22Rv1 (cell line): ENCODE results near the gene PLCE1.

Experiments
- H3K27ac ChIP-seq: fragments of 450-650 bp; 2 replicates; pipeline ENCODE4 v1.5.1; 2017
- CTCF ChIP-seq: fragments of 450-650 bp; IDR thresholded peaks from 2 replicates; pipeline ENCODE4 v1.5.1; 2017; ENCODE audit warnings: mild to moderate bottlenecking
- ZFX ChIP-seq: fragments of 450-650 bp; IDR thresholded peaks from 2 replicates; pipeline ENCODE4 v1.6.1; 2017; ENCODE audit warnings: antibody characterized with exemption, borderline replicate concordance

The PLCE1 gene

GRCh38 chr10:93994438-93994801, 689 bp downstream of the PLCE1 start:
- no peak for TF ChIP-seq CTCF
- H3K27ac ChIP-seq, result no peak overlapping the region

GRCh38 chr10:93995182-93995581, 1.5 kb downstream of the PLCE1 start:
- no peak overlapping the region for H3K27ac ChIP-seq
- TF ChIP-seq ZFX, result no peak
- no peak for TF ChIP-seq CTCF

- no peak for TF ChIP-seq CTCF
- no peak for TF ChIP-seq ZFX
- no peak overlapping the region for H3K27ac ChIP-seq
These were observed 2.0 kb downstream of the PLCE1 start for GRCh38 chr10:93995598-93996271.

- no peak overlapping the region for H3K27ac ChIP-seq
- TF ChIP-seq ZFX (no peak), CTCF (no peak)
These were observed 2.8 kb downstream of the PLCE1 start for GRCh38 chr10:93996551-93996950.

- no peak for TF ChIP-seq CTCF
- no peak for TF ChIP-seq ZFX
- H3K27ac ChIP-seq, result no peak overlapping the region
These were observed 3.8 kb downstream of the PLCE1 start for GRCh38 chr10:93997546-93997945.

- TF ChIP-seq ZFX, result no peak
- TF ChIP-seq CTCF, result no peak
- no peak overlapping the region for H3K27ac ChIP-seq
These were observed 5.7 kb downstream of the PLCE1 start for GRCh38 chr10:93999401-93999851.

- TF ChIP-seq CTCF, result no peak
- no peak for TF ChIP-seq ZFX
- H3K27ac ChIP-seq, result no peak overlapping the region
These were observed 7.1 kb downstream of the PLCE1 start for GRCh38 chr10:94000638-94001415.
